Mucosa of gallbladder (tissue), 1 donor: ENCODE measurements around the gene IPO4. TPM values are rescaled to one million over a fixed set of nuclear protein-coding genes. Genes with fewer than 3 reads are reported as not detected.
A peak's percentile ranks its signal among the peaks of the same experiment; 100 is the strongest.

Source experiments
- DNase-seq: peaks from one replicate; pipeline ENCODE4 v3.0.0-alpha.2; 2020; ENCODE audit warnings: low spot score
- total RNA-seq: library from RNA; stranded (reverse); gene quantifications from one replicate; pipeline ENCODE4 v1.2.1, GENCODE V29; 2021
- donor health status: DM: no; HTN: no; CAD: no.

Gene IPO4
- total RNA-seq, 1 donor from 2014 or later = 23.0 TPM

GRCh38 chr14:24176599-24176998 lies 12.0 kb downstream of the IPO4 start:
- DNase-seq = no peak

- DNase-seq = no peak
Measured at GRCh38 chr14:24172871-24173281, 15.7 kb downstream of the IPO4 start.

GRCh38 chr14:24172261-24172860 lies 16.3 kb downstream of the IPO4 start:
- DNase-seq = no peak

DNA sequence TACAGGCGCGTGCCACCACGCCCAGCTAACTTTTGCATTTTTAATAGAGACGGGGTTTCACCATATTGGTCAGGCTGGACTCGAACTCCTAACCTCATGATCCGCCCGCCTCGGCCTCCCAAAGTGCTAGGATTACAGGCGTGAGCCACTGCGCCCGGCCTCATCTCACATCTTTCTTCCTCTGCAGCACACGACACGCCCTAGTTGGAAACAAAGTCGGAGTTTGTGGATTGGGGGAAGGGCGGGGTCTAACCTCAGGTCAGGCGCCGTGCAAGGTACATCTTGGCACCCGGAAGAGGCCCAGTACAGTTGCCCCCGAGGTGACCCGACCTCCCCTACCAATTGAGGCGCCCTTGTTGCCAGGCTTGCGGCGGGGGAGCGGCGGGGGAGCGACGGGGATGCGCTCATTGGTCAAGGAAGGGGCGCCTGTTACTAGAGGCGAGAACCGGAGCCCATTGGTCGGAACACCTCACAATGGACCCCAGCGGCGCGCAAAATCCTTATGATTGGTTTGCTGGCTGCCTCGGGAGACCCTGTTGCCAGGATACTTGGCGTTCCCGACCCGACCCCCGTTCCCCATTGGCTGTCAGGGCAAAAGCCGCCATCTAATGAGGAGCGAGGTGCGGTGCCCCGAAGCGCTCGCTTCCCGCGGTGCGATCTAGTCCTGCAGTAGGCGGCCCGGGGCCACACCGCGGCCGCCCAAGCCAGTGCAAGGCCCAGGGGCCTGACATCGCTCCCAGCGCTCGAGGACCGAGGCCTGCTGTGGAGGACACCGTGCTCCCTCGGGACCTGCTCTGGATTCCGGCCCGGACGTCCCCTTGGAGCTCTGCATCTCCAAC lies 17.0 kb downstream of the IPO4 start, which contains the start of gene REC8:
Gene REC8, plus strand, starts transcription at position 659 of the 839 bp plus-strand sequence. CDS start 473 bp downstream, outside the sequence.
- peak; percentile 96 for DNase-seq

DNA sequence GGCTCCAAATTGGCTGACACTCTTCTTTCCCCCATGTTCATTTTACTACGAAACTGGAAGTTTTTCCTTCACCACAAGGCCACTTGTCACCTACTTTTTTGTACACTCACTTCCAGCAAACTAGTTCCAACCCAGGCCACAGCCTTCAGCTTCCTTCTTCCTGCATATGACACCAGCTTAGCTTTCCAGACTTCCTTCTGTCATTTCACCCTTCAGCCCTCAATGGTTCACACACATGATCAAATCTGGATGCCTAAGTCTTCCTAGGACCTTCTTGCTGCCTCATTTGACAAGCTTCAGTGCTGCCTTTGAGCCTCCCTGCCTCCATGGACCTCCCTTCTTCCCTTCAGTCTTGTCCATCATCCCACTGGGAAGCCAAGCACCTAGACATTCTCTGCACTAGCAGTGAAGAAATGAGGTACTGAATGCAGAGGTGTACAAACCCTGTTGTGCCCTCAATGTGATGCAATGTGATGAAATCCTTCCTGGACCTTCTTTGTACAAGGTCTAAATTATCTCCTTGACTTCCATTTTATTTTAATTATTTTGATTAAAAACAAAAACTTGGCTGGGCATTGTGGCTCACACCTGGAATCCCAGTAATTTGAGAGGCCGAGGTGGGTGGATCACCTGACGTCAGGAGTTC lies 21.0 kb downstream of the IPO4 start:
- no peak for DNase-seq

DNA sequence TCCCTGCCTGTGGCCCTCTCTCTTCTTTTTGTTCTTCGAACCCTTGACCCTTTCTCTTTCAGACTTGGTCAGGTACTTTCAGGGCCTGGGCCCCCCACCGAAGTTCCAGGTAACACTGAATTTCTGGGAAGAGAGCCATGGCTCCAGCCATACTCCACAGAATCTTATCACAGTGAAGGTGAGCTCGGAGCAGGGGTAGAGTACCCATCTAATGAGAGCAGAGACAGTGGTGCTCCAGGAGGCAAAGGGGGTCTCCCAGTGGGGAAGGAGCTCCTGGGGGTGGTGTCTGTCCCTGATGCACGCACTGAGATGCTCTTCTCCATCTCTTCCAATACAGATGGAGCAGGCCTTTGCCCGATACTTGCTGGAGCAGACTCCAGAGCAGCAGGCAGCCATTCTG lies 22.8 kb downstream of the IPO4 start:
- no peak for DNase-seq

- DNase-seq = no peak
Measured at GRCh38 chr14:24164518-24164991, 24.1 kb downstream of the IPO4 start.

DNA sequence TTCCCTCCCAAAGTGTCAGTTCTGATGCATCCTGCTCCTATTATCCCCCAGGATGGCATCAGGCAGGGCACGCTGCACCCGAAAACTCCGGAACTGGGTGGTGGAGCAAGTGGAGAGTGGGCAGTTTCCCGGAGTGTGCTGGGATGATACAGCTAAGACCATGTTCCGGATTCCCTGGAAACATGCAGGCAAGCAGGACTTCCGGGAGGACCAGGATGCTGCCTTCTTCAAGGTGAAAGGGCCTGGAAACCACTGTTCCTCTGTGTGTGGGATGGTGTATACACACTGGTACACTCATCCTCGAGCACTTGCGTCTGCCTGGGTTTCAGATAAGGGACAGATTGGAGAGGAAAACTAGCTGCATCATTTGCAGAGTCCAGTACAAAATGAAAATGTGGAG lies 26.5 kb downstream of the IPO4 start:
- DNase-seq = no peak

GRCh38 chr14:24160850-24161804 lies 27.5 kb downstream of the IPO4 start, which contains the start of gene IRF9:
Gene IRF9 (plus strand): TSS chr14:24161265. CDS start chr14:24162145, 880 bp downstream.
- peak; percentile 98 for DNase-seq

GRCh38 chr14:24160499-24160849 lies 28.1 kb downstream of the IPO4 start:
- no peak for DNase-seq

DNA sequence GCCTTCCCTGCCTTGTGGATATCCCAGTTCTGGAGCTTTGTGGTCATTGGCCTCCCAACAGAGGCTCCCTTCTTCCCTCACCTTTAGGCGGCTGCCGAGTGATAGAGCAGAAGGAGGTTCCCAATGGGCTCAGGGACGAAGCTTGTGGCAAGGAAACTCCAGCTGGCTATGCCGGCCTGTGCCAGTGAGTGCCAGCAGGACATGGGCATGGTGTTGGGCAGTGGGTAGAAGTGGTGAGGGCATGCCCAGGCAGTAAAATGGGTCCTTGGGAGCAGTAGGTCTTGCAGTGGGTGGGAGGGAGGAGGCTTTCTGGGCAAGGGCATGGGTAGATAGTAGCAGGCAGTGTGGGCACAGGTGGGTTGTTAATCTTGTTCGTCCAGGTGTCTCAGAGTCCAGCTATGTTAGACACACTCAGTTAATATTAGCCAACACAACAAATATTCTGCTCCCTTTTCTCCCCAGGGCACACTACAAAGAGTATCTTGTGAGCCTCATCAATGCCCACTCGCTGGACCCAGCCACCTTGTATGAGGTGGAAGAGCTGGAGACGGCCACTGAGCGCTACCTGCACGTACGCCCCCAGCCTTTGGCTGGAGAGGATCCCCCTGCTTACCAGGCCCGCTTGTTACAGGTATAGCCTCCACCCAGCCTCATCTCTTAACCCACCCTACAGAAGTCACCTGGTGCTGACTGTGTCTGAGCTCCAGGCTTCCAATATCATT lies 28.7 kb downstream of the IPO4 start:
- DNase-seq = no peak

DNA sequence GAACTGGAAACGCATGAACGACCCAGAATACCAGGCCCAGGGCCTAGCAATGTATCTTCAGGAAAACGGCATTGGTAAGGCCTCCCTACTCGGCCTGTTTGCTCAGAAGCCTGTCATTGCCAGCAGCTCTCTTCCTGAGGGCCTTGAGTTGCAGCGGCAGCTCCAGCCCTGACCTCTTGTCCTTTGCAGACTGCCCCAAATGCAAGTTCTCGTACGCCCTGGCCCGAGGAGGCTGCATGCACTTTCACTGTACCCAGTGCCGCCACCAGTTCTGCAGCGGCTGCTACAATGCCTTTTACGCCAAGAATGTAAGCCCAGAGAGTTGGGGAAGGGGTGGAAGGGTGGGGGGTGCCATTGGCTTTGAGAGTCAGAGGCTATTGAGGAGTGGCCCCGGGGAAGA lies 31.3 kb downstream of the IPO4 start:
- DNase-seq = no peak

GRCh38 chr14:24156840-24157239 lies 31.8 kb downstream of the IPO4 start:
- no peak for DNase-seq

DNA sequence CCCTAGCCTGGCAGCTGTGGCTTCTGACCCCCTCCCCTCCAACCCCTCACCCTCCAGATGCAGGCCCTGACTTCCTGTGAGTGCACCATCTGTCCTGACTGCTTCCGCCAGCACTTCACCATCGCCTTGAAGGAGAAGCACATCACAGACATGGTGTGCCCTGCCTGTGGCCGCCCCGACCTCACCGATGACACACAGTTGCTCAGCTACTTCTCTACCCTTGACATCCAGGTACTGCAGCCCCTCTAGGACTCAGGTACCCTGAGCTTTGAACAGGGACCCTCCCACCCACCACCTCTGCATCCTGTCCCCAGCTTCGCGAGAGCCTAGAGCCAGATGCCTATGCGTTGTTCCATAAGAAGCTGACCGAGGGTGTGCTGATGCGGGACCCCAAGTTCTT lies 33.5 kb downstream of the IPO4 start:
- DNase-seq = no peak

GRCh38 chr14:24151404-24152080 lies 37.1 kb downstream of the IPO4 start:
- no peak for DNase-seq

DNA sequence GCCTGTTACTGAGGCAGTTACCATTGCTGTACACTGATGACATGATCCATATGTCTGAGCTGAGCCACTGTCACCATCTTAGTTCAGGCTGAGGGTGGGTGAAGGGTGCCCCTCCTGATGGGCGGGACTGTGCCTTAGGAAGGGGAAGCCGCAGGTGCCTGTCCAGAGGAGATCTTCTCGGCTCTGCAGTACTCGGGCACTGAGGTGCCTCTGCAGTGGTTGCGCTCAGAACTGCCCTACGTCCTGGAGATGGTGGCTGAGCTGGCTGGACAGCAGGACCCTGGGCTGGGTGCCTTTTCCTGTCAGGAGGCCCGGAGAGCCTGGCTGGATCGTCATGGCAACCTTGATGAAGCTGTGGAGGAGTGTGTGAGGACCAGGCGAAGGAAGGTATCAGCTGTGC lies 37.6 kb downstream of the IPO4 start:
- DNase-seq = no peak

GRCh38 chr14:24150567-24150966 lies 38.0 kb downstream of the IPO4 start:
- DNase-seq = no peak

- no peak for DNase-seq
Measured at GRCh38 chr14:24150061-24150460, 38.6 kb downstream of the IPO4 start.

DNA sequence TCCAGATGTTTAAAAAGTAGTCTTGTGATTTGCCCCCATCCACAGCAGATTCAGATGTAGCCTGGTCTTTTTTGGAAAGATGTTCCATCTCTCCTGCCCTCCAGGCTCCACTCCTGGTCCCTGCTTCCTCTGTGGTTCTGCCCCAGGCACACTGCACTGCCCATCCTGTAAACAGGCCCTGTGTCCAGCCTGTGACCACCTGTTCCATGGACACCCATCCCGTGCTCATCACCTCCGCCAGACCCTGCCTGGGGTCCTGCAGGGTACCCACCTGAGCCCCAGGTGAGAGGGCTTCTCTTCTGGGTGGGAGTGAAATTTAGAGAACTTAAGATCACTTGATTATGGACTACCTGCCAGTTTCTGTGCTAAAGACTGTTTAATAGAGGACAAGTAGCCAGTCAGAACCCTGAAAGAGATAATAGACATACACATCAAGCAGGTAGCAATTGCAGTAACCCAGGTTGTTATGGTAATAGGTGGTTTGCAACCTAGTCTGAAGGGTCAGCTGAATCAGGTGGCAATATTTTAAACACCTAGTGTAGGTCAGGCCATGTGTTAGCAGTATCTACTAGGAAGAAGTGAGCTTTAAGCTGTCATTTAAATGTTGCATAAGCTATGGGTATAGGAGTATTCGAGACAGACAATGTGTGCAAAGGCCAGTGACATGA lies 39.2 kb downstream of the IPO4 start:
- no peak for DNase-seq
